ENCODE data around the gene MTMR2. TPM values are rescaled to one million over a fixed set of nuclear protein-coding genes. Genes with fewer than 3 reads are reported as not detected.
A peak's percentile ranks its signal among the peaks of the same experiment; 100 is the strongest.

MTMR2 gene
- total and polyA plus RNA-seq, 9 of the 15 experiments (the other 6 are each of a cell fraction or from before 2014, with no cell fraction given) = 12.6 to 35.8 (median 25.2) TPM

- peak; percentile 36; the same call in 1 of the 2 replicates for TF ChIP-seq JUN (IDR thresholded peaks at IDR 0.05; ENCODE audit: borderline replicate concordance, low read depth, low read length)
- TF ChIP-seq JUN (CRISPR knock-in tag; IDR thresholded peaks at IDR 0.05; ENCODE audit: borderline replicate concordance) = no peak
- TF ChIP-seq PML (IDR thresholded peaks at IDR 0.05; ENCODE audit: low read length) = no peak
- TF ChIP-seq SMARCA4 (IDR thresholded peaks at IDR 0.05) = peak; percentile 56; the same call in 1 of the 2 replicates
- no peak for TF ChIP-seq PHF20 (IDR thresholded peaks at IDR 0.05; ENCODE audit: partially characterized antibody)
- TF ChIP-seq NFE2 (IDR thresholded peaks at IDR 0.05; ENCODE audit: low read depth) = peak; percentile 98
- TF ChIP-seq TEAD2 (tag; IDR thresholded peaks at IDR 0.05) = no peak
- TF ChIP-seq CEBPB (tag; IDR thresholded peaks at IDR 0.05) = no peak; the same call in 1 of the 2 replicates
- TF ChIP-seq MXI1 (IDR thresholded peaks at IDR 0.05; ENCODE audit: low read depth, low read length) = no peak
- TF ChIP-seq DIDO1 (tag; IDR thresholded peaks at IDR 0.05; ENCODE audit: low read depth) = no peak
- TF ChIP-seq FOXJ3 (CRISPR knock-in tag; IDR thresholded peaks at IDR 0.05) = no peak
- no peak for TF ChIP-seq HIVEP1 (CRISPR knock-in tag; IDR thresholded peaks at IDR 0.05)
- peak; percentile 84 for TF ChIP-seq NFE2L1 (tag; IDR thresholded peaks at IDR 0.05; ENCODE audit: borderline replicate concordance, low read depth)
- TF ChIP-seq CBX5 (IDR thresholded peaks at IDR 0.05; ENCODE audit: borderline replicate concordance, low read depth) = no peak
- TF ChIP-seq BACH1 (tag; IDR thresholded peaks at IDR 0.05) = peak; percentile 76; the same call in 1 of the 2 replicates
- TF ChIP-seq ZNF239 (CRISPR knock-in tag; IDR thresholded peaks at IDR 0.05) = no peak
- TF ChIP-seq THAP7 (CRISPR knock-in tag; IDR thresholded peaks at IDR 0.05) = no peak
- TF ChIP-seq CTBP1 (IDR thresholded peaks at IDR 0.05; ENCODE audit: borderline replicate concordance) = no peak
- TF ChIP-seq ZEB2 (IDR thresholded peaks at IDR 0.05) = peak; percentile 32; the same call in 1 of the 2 replicates
- no peak for TF ChIP-seq MYC (IDR thresholded peaks at IDR 0.05; ENCODE audit: low read depth, low read length)
- TF ChIP-seq MYC (CRISPR knock-in tag; IDR thresholded peaks at IDR 0.05; ENCODE audit: borderline replicate concordance, low read depth) = no peak
- peak; percentile 59 for TF ChIP-seq ARID1B (IDR thresholded peaks at IDR 0.05)
- peak; percentile 65 for TF ChIP-seq SMARCE1 (IDR thresholded peaks at IDR 0.05)
- peak; percentile 63 for TF ChIP-seq JUND (IDR thresholded peaks at IDR 0.05; ENCODE audit: borderline replicate concordance, low read depth, low read length)
- no peak; the same call in 2 of the 3 replicates for TF ChIP-seq JUND (tag; IDR thresholded peaks at IDR 0.05; ENCODE audit: borderline replicate concordance, low read depth, low read length)
- no peak for TF ChIP-seq FOXO4 (CRISPR knock-in tag; IDR thresholded peaks at IDR 0.05)
- peak; percentile 96 for TF ChIP-seq MAFG (tag; conservative IDR thresholded peaks at IDR 0.05)
- TF ChIP-seq DPF2 (IDR thresholded peaks at IDR 0.05) = peak; percentile 66
- no peak for TF ChIP-seq CBX2 (IDR thresholded peaks at IDR 0.05; ENCODE audit: insufficient read depth, low read length, poor library complexity, severe bottlenecking)
- no peak for TF ChIP-seq COPS2 (conservative IDR thresholded peaks at IDR 0.05)
- TF ChIP-seq MAFF (IDR thresholded peaks at IDR 0.05; ENCODE audit: low read length) = peak; percentile 94
- peak; percentile 89 for TF ChIP-seq MAFK (IDR thresholded peaks at IDR 0.05; ENCODE audit: low read length)
- TF ChIP-seq RAD51 (IDR thresholded peaks at IDR 0.05; ENCODE audit: borderline replicate concordance, low read depth) = no peak
- no peak for TF ChIP-seq NFIC (IDR thresholded peaks at IDR 0.05)
- peak; percentile 74 for TF ChIP-seq FOSL1 (tag; conservative IDR thresholded peaks at IDR 0.05)
Observed at GRCh38 chr11:95925011-95925410, 1.1 kb upstream of the MTMR2 start (continued).
